ENCODE data around the gene TRPC4AP.

DNA sequence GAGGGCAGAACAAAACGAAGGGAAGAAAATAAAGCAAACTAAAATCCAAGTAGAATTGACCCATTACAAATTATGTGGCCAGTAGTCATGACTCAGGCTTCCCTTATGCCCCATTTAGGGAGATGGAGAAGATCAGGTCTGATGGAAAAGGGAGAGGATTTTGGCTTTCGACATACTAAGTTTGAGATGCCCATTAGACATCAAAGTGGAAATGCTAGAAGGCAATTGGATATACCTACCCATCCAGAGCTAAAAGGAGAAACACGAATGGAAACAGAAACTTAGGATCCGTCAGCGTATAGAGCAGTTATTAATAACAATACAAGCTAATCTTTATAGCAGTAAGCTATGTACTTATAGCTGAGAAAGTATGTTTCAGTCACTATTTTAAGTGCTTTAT is 4.8 kb downstream of the TRPC4AP start:
- TF ChIP-seq, protein P1, sequence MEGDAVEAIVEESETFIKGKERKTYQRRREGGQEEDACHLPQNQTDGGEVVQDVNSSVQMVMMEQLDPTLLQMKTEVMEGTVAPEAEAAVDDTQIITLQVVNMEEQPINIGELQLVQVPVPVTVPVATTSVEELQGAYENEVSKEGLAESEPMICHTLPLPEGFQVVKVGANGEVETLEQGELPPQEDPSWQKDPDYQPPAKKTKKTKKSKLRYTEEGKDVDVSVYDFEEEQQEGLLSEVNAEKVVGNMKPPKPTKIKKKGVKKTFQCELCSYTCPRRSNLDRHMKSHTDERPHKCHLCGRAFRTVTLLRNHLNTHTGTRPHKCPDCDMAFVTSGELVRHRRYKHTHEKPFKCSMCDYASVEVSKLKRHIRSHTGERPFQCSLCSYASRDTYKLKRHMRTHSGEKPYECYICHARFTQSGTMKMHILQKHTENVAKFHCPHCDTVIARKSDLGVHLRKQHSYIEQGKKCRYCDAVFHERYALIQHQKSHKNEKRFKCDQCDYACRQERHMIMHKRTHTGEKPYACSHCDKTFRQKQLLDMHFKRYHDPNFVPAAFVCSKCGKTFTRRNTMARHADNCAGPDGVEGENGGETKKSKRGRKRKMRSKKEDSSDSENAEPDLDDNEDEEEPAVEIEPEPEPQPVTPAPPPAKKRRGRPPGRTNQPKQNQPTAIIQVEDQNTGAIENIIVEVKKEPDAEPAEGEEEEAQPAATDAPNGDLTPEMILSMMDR (IDR thresholded peaks at IDR 0.05 in 4 of 5, conservative IDR thresholded peaks at IDR 0.05 in 1 of 5), result no peak
- TF ChIP-seq POLR2A (IDR thresholded peaks at IDR 0.05), result no peak

Measured in gastrocnemius medialis (tissue), 4 donors.